Measurements from ENCODE around the gene ELK3. TPM values are rescaled to one million over a fixed set of nuclear protein-coding genes. Genes with fewer than 3 reads are reported as not detected.

Gene ELK3
- total and polyA plus RNA-seq, 4 donors: 9.1 to 68.5 (median 40.3) TPM

DNA sequence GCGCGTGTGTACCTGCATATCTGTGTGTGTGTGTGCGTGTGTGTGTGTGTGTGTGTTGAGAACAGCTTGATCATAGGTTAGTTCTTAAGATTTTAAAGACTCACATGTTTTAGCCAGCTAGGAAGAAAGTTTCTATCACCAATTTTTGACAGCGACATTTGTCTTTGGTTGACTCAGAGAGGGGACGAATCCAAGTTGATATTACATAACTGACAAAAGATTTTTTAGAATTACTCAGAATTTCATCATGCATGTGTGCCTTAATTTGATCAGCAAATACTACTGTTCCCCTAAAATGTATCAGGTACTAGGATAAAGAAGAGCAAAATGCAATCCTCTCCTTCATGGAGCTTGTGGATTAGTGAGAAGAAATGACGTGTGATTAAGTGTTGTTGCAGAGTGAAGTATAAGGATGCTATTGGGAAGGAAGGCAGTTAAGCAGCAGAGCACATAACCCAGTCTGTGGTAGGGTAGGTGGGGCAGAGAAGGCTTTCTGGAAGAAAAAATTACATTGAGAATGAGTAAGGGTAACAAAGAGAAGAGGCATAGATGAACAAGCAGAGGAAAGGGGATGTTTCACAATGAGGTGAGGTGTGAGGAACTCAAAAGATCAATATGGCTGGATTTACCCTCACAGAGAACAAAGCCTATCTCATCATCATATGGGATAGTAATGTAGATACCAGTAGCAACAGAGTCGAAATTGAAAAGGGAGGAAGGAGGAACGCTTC lies 77.5 kb downstream of the ELK3 start:
- ATAC-seq (ENCODE audit: insufficient read depth, low FRiP score): no peak
- WGBS, 2 donors: 79 to 92% methylated on average over 8 of the region's 8 CpGs
- peaks cover 11 to 32% (median 13%) of the 10 kb centered on the region in 4 donors for H3K36me3 ChIP-seq (ENCODE audit: control insufficient read depth in 4 of 4, insufficient read depth in 4 of 4, low read length in 4 of 4)

DNA sequence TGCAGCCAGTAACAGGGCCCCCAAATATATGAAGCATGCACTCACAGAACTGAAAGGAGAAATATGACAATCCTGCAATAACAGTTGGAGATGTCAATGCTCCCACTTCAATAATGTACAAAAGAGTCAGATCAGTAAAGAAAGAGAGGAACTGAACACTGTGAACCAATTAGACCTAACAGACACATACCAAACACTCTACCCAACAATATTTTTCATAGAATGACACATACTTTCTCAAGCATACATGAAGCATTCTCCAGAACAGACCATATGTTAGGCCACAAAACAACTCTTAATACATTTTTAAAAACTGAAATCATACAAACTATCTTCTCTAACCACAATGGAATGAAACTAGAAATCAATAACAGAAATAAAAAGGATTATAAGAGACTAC lies 80.2 kb downstream of the ELK3 start:
- Histone ChIP-seq H3K4me3 (no peak overlapping the region), H3K27me3 (ENCODE audit: control insufficient read depth in 3 of 3, insufficient read depth in 3 of 3, low read length in 2 of 3) (no peaks in the 10 kb centered on the region), H3K27ac (ENCODE audit: low read depth in 1 of 2, low read length in 1 of 2) (no peak overlapping the region), H3K9me3 (ENCODE audit: control insufficient read depth in 4 of 4, insufficient read depth in 3 of 4, low read length in 3 of 4) (no peaks in the 10 kb centered on the region), H3K9ac (ENCODE audit: insufficient read depth in 1 of 2, low read length in 2 of 2) (no peak overlapping the region), H3K36me3 (ENCODE audit: control insufficient read depth in 4 of 4, insufficient read depth in 4 of 4, low read length in 4 of 4) (peaks cover 11 to 33% (median 12%) of the 10 kb centered on the region in 4 donors), H3K4me1 (ENCODE audit: control insufficient read depth in 5 of 5, insufficient read depth in 5 of 5, low read length in 5 of 5) (no peaks in the 10 kb centered on the region)
- ATAC-seq (ENCODE audit: insufficient read depth, low FRiP score) (no peak), DNase-seq (no peak)
- TF ChIP-seq, protein P1, sequence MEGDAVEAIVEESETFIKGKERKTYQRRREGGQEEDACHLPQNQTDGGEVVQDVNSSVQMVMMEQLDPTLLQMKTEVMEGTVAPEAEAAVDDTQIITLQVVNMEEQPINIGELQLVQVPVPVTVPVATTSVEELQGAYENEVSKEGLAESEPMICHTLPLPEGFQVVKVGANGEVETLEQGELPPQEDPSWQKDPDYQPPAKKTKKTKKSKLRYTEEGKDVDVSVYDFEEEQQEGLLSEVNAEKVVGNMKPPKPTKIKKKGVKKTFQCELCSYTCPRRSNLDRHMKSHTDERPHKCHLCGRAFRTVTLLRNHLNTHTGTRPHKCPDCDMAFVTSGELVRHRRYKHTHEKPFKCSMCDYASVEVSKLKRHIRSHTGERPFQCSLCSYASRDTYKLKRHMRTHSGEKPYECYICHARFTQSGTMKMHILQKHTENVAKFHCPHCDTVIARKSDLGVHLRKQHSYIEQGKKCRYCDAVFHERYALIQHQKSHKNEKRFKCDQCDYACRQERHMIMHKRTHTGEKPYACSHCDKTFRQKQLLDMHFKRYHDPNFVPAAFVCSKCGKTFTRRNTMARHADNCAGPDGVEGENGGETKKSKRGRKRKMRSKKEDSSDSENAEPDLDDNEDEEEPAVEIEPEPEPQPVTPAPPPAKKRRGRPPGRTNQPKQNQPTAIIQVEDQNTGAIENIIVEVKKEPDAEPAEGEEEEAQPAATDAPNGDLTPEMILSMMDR (IDR thresholded peaks at IDR 0.05; ENCODE audit: control extremely low read depth, extremely low read depth): no peak

More for the DNA sequence above, 77.5 kb downstream of the ELK3 start:
- no peak for DNase-seq
- TF ChIP-seq, protein P1 (IDR thresholded peaks at IDR 0.05; ENCODE audit: control extremely low read depth, extremely low read depth): no peak
- H3K27me3 ChIP-seq (ENCODE audit: control insufficient read depth in 3 of 3, insufficient read depth in 3 of 3, low read length in 2 of 3): no peaks in the 10 kb centered on the region
- no peak overlapping the region for H3K4me3 ChIP-seq
- no peak overlapping the region for H3K27ac ChIP-seq (ENCODE audit: low read depth in 1 of 2, low read length in 1 of 2)
- no peaks in the 10 kb centered on the region for H3K4me1 ChIP-seq (ENCODE audit: control insufficient read depth in 5 of 5, insufficient read depth in 5 of 5, low read length in 5 of 5)
- H3K9ac ChIP-seq (ENCODE audit: insufficient read depth in 1 of 2, low read length in 2 of 2): no peak overlapping the region
- H3K9me3 ChIP-seq (ENCODE audit: control insufficient read depth in 4 of 4, insufficient read depth in 3 of 4, low read length in 3 of 4): no peaks in the 10 kb centered on the region

DNA sequence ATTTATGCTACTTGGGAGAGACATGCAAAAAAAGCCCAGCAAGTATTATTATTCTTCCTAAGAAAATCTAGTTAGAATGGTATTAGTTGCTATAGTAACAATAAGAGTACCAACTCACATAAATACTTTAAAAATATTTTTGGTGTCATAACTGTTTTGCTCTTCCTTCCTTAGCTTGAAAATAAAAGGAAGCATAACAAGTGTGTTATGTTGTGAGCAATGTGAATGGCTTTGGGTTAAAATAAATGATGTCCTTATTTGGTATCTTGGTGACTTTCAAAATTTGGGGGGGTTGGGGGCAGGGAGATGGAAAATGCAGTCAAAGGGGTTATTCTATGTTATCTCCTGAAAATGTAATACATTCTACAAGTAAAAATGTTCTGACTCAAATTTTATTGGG lies 91.0 kb downstream of the ELK3 start:
- DNase-seq: no peak
- H3K27ac ChIP-seq (ENCODE audit: low read depth in 1 of 2, low read length in 1 of 2): no peak overlapping the region

More for the DNA sequence above, 91.0 kb downstream of the ELK3 start:
- TF ChIP-seq, protein P1 (IDR thresholded peaks at IDR 0.05; ENCODE audit: control extremely low read depth, extremely low read depth): no peak
- H3K4me1 ChIP-seq (ENCODE audit: control insufficient read depth in 5 of 5, insufficient read depth in 5 of 5, low read length in 5 of 5): no peaks in the 10 kb centered on the region
- no peaks in the 10 kb centered on the region for H3K27me3 ChIP-seq (ENCODE audit: control insufficient read depth in 3 of 3, insufficient read depth in 3 of 3, low read length in 2 of 3)
- no peak overlapping the region for H3K4me3 ChIP-seq
- H3K36me3 ChIP-seq (ENCODE audit: control insufficient read depth in 4 of 4, insufficient read depth in 4 of 4, low read length in 4 of 4): peaks cover 8 to 46% (median 25%) of the 10 kb centered on the region in 4 donors
- no peak overlapping the region for H3K9ac ChIP-seq (ENCODE audit: insufficient read depth in 1 of 2, low read length in 2 of 2)
- no peak for ATAC-seq (ENCODE audit: insufficient read depth, low FRiP score)
- H3K9me3 ChIP-seq (ENCODE audit: control insufficient read depth in 4 of 4, insufficient read depth in 3 of 4, low read length in 3 of 4): no peaks in the 10 kb centered on the region
